GM19351 (cell line): ENCODE results near the gene MBOAT2.
A peak's percentile ranks its signal among the peaks of the same experiment; 100 is the strongest.
"Not testable (repeated sequence)": the region's sequence is repeated elsewhere in the genome, so short reads cannot be mapped to it uniquely, and the experiment has no call there.

Experiments used
- ATAC-seq: cut with Tn5 transposase; IDR thresholded peaks from one replicate; pipeline ENCODE4 v1.9.1; 2021; ENCODE audit warnings: mild to moderate bottlenecking, moderate library complexity; ENCODE audit not compliant: unreplicated experiment

MBOAT2 gene

DNA sequence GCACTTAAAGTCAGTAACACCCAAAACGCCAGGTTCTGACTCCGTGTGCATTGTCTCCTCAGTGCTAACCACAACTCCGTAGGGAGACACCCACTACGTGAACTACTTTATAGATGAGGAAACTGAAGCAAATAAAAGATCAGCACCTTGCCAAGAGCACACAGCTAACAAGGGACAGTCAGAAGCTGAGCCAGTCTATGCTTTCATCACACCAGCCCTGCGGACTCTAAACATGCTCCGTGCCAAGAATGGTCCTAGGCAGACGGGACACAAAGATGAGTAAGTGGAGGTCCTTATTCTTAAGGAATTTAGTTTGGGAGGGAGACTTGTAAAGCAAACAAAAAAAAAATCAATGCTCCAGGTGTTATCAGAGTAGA is 9.6 kb downstream of the MBOAT2 start:
- ATAC-seq, result no peak

GRCh38 chr2:8993196-8993901 is 10.1 kb downstream of the MBOAT2 start:
- ATAC-seq, result no peak

- no peak for ATAC-seq
Measured at GRCh38 chr2:8992643-8993042, 10.8 kb downstream of the MBOAT2 start.

- no peak for ATAC-seq
Measured at GRCh38 chr2:8989536-8990079, 13.9 kb downstream of the MBOAT2 start.

DNA sequence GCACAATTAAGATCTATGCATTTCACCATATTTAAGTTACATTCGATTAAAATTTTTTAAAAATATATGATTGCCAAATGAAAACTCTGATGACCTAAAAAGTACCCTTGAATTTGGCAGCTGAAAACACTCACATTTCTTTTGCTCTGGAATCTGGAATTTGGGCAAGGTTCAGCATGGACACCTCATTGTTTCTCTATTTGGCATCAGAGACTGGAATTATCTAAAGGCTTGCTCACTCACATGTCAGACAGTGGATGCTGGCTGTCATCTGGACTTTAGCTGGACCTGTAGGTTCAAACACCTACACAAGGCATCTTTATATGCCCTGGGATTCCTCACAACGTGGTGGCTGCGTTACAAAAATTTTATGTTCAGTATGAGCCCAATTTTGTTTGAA is 16.1 kb downstream of the MBOAT2 start:
- ATAC-seq, result no peak

GRCh38 chr2:8986327-8986976 is 17.0 kb downstream of the MBOAT2 start:
- ATAC-seq, result no peak

- no peak for ATAC-seq
Measured at GRCh38 chr2:8985561-8986326, 17.7 kb downstream of the MBOAT2 start.

DNA sequence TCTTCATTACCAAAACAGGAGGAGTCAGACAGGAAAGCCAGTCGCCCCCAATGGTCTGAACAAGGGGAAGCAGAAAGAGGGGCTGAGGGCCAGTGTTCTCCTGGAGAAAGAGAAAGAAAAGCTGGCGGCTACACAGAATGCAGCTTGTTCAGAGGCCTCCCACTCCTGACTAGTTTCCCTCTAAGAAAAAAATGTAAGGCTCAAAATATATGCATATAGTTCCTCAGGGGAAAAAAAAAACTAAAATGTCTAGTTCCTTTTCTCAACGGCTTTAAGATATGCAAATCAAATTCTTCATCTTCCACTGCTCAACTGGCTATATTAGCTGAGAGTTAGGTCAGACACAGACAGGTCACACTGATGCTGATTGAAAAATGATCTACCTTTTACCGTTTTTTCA is 18.6 kb downstream of the MBOAT2 start:
- ATAC-seq, result peak; percentile 62

GRCh38 chr2:8984157-8984556 is 19.3 kb downstream of the MBOAT2 start:
- peak; percentile 55 for ATAC-seq

- no peak for ATAC-seq
Measured at GRCh38 chr2:8983571-8983970, 19.9 kb downstream of the MBOAT2 start.

DNA sequence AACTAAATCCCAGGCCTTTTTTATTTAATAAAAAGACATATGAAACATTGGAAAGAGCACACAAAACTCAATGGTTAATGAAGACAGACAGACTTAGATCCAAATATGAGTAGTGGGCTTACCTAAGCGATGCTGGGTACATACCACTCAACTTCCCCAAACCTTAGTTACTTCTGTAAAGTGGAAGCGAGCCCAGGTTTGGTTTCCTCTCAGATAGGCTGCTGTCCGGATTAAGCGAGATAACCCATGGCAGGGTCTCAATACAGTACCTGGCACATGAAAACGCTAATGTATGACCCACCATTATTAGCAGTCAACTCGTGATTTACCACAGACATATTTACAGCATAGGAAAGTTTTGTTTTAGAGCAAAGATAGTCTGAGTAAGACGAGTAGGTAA is 21.6 kb downstream of the MBOAT2 start:
- ATAC-seq, result no peak

DNA sequence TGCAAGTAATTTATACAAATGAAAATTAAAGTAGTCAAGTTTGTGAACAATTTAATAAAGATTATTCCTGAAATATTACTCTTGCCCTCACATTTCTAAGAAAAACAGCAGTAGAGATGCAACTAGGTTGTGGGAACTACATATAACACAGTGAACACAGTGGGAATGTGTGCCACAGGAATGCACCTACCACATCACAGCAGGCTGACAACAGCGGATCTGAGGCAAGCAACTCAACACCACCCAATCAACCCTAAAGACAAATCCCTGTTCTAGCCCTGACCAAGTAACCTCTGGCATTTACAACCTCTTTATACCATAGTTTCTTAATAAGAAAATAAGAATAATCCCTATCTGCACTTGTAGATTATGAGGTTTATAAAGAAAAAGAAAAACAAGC is 23.4 kb downstream of the MBOAT2 start:
- no peak for ATAC-seq

DNA sequence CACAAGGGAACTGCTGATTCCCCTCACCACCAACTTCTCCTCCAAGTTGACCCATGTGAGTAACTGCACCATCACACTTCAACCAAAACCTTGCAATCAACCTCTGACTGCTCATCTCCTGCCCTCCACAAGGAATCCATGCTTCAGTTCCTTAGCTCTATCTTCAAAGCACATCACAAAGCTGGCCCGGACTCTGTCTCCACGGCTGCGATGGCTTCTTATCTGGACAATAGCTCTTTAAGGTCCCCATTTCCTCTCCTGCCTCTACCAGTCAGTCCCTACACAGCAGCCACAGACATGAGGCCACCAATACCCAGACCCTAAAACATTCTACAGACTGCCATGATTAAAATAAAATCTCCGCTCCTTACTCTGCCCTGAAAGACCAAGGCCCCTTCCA is 25.7 kb downstream of the MBOAT2 start:
- ATAC-seq, result no peak

DNA sequence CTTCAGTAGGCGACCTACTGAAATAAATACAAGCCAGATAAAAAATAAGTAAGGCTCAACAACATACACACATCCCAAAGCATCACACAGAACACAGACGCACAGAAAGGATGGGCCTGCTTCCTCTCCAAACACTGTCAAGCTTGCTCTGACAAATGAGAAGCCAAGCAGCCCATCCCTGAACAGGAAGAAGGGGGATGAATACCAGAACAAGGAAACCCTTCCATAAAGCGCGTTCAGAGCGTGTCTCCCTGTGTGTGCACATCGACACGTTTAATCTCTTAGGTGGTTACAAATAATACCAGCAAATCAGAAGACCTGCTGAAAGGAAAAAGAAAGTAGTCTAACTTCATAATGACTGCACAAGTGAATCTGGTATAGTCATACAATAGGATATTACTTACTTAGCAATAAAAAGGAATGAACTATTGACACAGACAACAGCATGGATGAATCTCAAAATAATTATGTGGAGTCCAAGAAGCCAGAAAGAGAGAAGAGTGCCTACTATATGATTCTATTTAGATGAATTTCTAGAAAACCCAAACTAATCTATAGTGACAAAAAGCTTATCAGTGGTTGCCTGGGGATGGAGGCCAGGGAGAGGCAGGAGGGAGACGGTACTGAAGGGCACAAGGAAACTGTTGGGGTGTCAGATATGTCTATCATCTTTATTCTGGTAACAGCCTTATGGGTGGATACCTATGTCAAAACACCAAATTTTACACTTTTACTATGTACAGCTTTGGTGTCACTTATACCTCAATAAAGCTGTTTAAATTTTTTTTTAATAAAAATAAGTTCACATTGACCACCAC is 26.8 kb downstream of the MBOAT2 start:
- ATAC-seq, result no peak

DNA sequence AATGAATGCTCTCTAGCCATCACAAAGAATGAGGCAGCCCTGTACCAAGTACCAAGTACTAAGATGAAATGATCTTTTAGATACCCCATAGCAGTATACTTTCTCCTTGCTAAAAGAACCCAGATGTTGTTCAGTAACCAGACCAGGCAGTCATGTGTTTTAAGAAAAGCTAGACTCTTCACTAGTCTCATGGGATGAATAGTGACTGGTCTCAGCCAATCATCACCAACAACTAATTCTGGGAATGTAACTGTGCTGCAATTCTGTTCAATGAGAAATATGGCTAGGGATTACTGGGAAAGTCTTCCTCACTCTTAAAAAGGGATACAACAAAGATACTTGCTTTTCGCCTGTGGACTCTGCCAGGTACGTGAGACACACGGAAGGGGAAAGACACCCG is 29.5 kb downstream of the MBOAT2 start:
- no peak for ATAC-seq

DNA sequence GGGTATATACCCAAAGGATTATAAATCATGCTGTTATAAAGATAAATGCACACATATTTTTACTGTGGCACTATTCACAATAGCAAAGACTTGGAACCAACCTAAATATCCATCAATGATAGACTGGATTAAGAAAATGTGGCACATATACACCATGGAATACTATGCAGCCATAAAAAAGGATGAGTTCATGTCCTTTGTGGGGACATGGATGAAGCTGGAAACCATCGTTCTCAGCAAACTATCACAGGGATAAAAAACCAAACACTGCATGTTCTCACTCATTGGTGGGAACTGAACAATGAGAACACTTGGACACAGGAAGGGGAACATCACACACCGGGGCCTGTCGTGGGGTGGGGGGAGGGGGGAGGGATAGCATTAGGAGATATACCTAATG is 30.5 kb downstream of the MBOAT2 start:
- ATAC-seq, result not testable (repeated sequence)

DNA sequence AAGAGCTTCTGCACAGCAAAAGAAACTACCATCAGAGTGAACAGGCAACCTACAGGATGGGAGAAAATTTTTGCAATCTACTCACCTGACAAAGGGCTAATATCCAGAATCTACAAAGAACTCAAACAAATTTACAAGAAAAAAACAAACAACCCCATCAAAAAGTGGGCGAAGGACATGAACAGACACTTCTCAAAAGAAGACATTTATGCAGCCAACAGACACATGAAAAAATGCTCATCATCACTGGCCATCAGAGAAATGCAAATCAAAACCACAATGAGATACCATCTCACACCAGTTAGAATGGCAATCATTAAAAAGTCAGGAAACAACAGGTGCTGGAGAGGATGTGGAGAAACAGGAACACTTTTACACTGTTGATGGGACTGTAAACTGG is 30.9 kb downstream of the MBOAT2 start:
- not testable (repeated sequence) for ATAC-seq

DNA sequence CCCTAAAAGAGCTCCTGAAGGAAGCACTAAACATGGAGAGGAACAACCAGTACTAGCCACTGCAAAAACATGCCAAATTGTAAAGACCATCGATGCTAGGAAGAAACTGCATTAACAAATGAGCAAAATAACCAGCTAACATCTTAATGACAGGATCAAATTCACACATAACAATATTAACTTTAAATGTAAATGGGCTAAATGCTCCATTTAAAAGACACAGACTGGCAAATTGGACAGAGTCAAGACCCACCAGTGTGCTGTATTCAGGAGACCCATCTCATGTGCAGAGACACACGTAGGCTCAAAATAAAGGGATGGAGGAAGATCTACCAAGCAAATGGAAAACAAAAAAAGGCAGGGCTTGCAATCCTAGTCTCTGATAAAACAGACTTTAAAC is 34.1 kb downstream of the MBOAT2 start:
- ATAC-seq, result not testable (repeated sequence)

- no peak for ATAC-seq
Measured at GRCh38 chr2:8966123-8966908, 37.2 kb downstream of the MBOAT2 start.
